Measurements from ENCODE around the gene WDR33. TPM values are rescaled to one million over a fixed set of nuclear protein-coding genes. Genes with fewer than 3 reads are reported as not detected.

The WDR33 gene
- total and polyA plus RNA-seq, 9 of the 15 experiments (the other 6 are each of a cell fraction or from before 2014, with no cell fraction given), result 24.2 to 57.4 (median 38.4) TPM

DNA sequence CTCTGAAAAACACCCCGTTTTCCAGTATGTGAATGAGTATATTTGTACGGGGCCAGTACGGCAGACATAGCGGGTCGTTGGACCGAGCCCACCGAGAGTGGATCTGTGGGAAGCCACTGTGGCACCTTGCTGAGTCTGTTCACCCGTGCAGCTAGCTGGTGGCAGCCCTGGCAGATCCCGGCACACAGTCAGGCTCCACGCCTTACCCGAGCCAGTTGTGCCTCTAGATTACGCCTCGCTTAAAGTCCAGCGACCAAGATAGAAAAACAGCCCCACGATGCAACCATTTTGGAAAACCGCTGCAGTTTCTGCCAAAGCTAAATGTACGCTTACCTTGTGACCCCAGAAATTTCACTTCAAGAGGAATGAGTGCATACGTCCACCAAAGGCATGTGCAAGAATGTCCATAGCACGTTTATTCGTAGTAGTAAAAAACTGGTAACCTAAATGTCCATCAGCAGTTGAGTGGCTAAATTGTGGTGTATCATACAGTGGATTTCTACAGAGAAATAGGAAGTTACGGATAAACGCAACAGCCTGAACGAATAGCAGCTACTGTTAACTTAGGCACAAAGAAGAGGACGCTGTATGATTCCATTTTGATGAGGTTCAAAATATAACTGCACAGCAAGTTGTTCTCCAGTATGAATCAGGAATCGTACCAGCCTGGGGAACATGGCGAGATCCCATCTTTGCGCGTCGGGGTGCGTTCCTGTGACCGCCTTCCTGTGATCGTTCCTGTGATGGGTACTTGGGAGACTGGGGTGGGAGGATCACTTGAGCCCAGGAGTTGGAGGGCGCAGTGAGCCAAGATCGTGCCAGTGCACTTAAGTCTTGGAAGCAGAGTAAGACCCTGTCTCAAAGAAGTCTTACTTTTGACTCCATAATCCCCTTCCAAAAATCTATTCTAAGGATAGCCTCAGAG is 688 bp upstream of the WDR33 start:
- no peaks in the 10 kb centered on the region for H3K9me1 ChIP-seq (ENCODE audit: control insufficient read depth, insufficient read depth, low read length)
- peak overlapping the region; percentile 96 for H3K27ac ChIP-seq (ENCODE audit: extremely low read depth, low read depth, low read length)
- ChIA-PET CTCF (ENCODE audit: low intra/inter-chr PET ratio) (no interaction called here), POLR2A (interaction anchor here (0.6 to 2.3 kb wide), 9 partner anchors 11 to 196 kb away, joined by 3 to 5 read pairs (median 3); no protein-coding TSS in a partner anchor)
- TSS peak; percentile 98 for BruUV-seq (replicated peaks)
- H3K4me3 ChIP-seq, result peak overlapping the region; percentile 89
- peak overlapping the region; percentile 96 for H3K4me2 ChIP-seq (ENCODE audit: insufficient read depth, low read length)
- H4K20me1 ChIP-seq (replicated peaks; ENCODE audit: control insufficient read depth, insufficient read depth, low read length), result peaks cover 16% of the 10 kb centered on the region; the same call in 1 of the 2 replicates
- peaks cover 5 to 12% of the 10 kb centered on the region in 2 experiments; a peak in 4 of 5 replicates for H3K4me1 ChIP-seq (replicated peaks in 1 of 2; ENCODE audit: control insufficient read depth in 2 of 2, insufficient read depth in 2 of 2, low read length in 2 of 2)
- peaks cover 12% of the 10 kb centered on the region; the same call in 2 of the 3 replicates for H3K36me3 ChIP-seq (ENCODE audit: control insufficient read depth, insufficient read depth, low read length)
- peak overlapping the region; percentile 93 to 99 for H3K9ac ChIP-seq (ENCODE audit: insufficient read depth in 1 of 2, low read depth in 2 of 2, low read length in 2 of 2)
- in situ Hi-C loops (cut with MboI), result no loop called here
- 37% methylated on average over 34 of the region's 34 CpGs for WGBS (ENCODE audit: insufficient coverage, low coverage, missing lambda C conversion rate)
- peaks cover 44% of the 10 kb centered on the region for H3K79me2 ChIP-seq (ENCODE audit: control insufficient read depth, insufficient read depth, low read length)
- intact Hi-C loops (cut with micrococcal nuclease), result loop anchor here (2.0 kb wide), 1 partner anchor 111 kb away; the partner anchor contains the start of gene SFT2D3
- H3K9me3 ChIP-seq (replicated peaks; ENCODE audit: control insufficient read depth, insufficient read depth, low read depth, low read length), result no peaks in the 10 kb centered on the region
- peak overlapping the region; percentile 97 for H2AFZ ChIP-seq (ENCODE audit: low read depth, low read length)
- DNase-seq (ENCODE audit: extremely low read depth in 1 of 4, low spot score in 3 of 4) (peak in 2 of 4 experiments; percentile 13 to 36), FAIRE-seq (no peak), ATAC-seq (peak; percentile 45; the same call in 2 of the 3 replicates)
- H3K27me3 ChIP-seq (ENCODE audit: control insufficient read depth in 2 of 2, insufficient read depth in 2 of 2, low read length in 2 of 2), result 0 out of 5 replicates have a peak, but pooled peaks cover 0 to 2% of the 10 kb centered on the region in 2 experiments
- TF ChIP-seq STAG1 (CRISPR knock-in tag; IDR thresholded peaks at IDR 0.05; ENCODE audit: borderline replicate concordance), result no peak
- TF ChIP-seq PRDM10 (IDR thresholded peaks at IDR 0.05; ENCODE audit: partially characterized antibody), result no peak
- TF ChIP-seq ZNF695 (CRISPR knock-in tag; IDR thresholded peaks at IDR 0.05), result no peak
- TF ChIP-seq TFAM (CRISPR knock-in tag; conservative IDR thresholded peaks at IDR 0.05), result no peak
- no peak for TF ChIP-seq ETS2 (tag; IDR thresholded peaks at IDR 0.05; ENCODE audit: borderline replicate concordance, poor library complexity, severe bottlenecking)
- TF ChIP-seq POLR2H (tag; IDR thresholded peaks at IDR 0.05; ENCODE audit: low read depth), result peak; percentile 65; the same call in 1 of the 2 replicates
- TF ChIP-seq, protein P1, sequence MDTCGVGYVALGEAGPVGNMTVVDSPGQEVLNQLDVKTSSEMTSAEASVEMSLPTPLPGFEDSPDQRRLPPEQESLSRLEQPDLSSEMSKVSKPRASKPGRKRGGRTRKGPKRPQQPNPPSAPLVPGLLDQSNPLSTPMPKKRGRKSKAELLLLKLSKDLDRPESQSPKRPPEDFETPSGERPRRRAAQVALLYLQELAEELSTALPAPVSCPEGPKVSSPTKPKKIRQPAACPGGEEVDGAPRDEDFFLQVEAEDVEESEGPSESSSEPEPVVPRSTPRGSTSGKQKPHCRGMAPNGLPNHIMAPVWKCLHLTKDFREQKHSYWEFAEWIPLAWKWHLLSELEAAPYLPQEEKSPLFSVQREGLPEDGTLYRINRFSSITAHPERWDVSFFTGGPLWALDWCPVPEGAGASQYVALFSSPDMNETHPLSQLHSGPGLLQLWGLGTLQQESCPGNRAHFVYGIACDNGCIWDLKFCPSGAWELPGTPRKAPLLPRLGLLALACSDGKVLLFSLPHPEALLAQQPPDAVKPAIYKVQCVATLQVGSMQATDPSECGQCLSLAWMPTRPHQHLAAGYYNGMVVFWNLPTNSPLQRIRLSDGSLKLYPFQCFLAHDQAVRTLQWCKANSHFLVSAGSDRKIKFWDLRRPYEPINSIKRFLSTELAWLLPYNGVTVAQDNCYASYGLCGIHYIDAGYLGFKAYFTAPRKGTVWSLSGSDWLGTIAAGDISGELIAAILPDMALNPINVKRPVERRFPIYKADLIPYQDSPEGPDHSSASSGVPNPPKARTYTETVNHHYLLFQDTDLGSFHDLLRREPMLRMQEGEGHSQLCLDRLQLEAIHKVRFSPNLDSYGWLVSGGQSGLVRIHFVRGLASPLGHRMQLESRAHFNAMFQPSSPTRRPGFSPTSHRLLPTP (IDR thresholded peaks at IDR 0.05; ENCODE audit: borderline replicate concordance, extremely low read depth, insufficient read length), result no peak
- TF ChIP-seq CTBP1 (IDR thresholded peaks at IDR 0.05; ENCODE audit: borderline replicate concordance), result 0 out of 2 replicates have a peak, but pooled peaks have one; percentile 21
